HepG2 (cell line): ENCODE measurements around the gene NFIC. TPM values are rescaled to one million over a fixed set of nuclear protein-coding genes. Genes with fewer than 3 reads are reported as not detected.

ENCODE experiments used
- ATRX ChIP-seq: sonication (generic); formaldehyde crosslinking; IDR thresholded peaks from 2 replicates; pipeline ENCODE4 v1.4.0; 2020; ENCODE audit warnings: missing genetic modification reagents, borderline replicate concordance
- DNMT3B ChIP-seq: conservative IDR thresholded peaks from 2 replicates; pipeline ENCODE4 v1.6.1; 2016; ENCODE audit warnings: missing biosample characterization, control low read depth
- ELF1 ChIP-seq: sonication (generic); formaldehyde crosslinking; IDR thresholded peaks from 2 replicates; pipeline ENCODE4 v1.4.0; 2020; ENCODE audit warnings: missing genetic modification reagents
- FOXJ3 ChIP-seq: sonication (generic); formaldehyde crosslinking; IDR thresholded peaks from 2 replicates; pipeline ENCODE4 v1.4.0; 2020; ENCODE audit warnings: missing genetic modification reagents, mild to moderate bottlenecking, borderline replicate concordance
- HNRNPK ChIP-seq: fragments of 200-400 bp; formaldehyde crosslinking; IDR thresholded peaks from 2 replicates; pipeline ENCODE4 v1.6.1; 2018; ENCODE audit warnings: low read length, low read depth, moderate library complexity, mild to moderate bottlenecking; ENCODE audit not compliant: poor library complexity, severe bottlenecking
- KDM6A ChIP-seq: IDR thresholded peaks from 2 replicates; pipeline ENCODE4 v1.6.1; 2016; ENCODE audit warnings: low read depth
- MATR3 ChIP-seq: sonication (generic); formaldehyde crosslinking; IDR thresholded peaks from 2 replicates; pipeline ENCODE4 v1.4.0; 2020; ENCODE audit warnings: missing genetic modification reagents
- NAIF1 ChIP-seq: sonication (generic); formaldehyde crosslinking; IDR thresholded peaks from 2 replicates; pipeline ENCODE4 v1.5.0; 2020; ENCODE audit warnings: mild to moderate bottlenecking, missing genetic modification reagents, borderline replicate concordance
- NBN ChIP-seq: fragments of 450-650 bp; conservative IDR thresholded peaks from 2 replicates; pipeline ENCODE4 v1.6.1; 2017
- NFE2 ChIP-seq: sonication (generic); formaldehyde crosslinking; IDR thresholded peaks from 2 replicates; pipeline ENCODE4 v1.4.0; 2020; ENCODE audit warnings: missing genetic modification reagents
- PLRG1 ChIP-seq: fragments of 450-650 bp; conservative IDR thresholded peaks from 2 replicates; pipeline ENCODE4 v1.6.1; 2016
- RNF2 ChIP-seq: fragments of 450-650 bp; conservative IDR thresholded peaks from 2 replicates; pipeline ENCODE4 v1.6.1; 2016; ENCODE audit warnings: low read depth
- RXRA ChIP-seq: sonication (generic); formaldehyde crosslinking; IDR thresholded peaks from 2 replicates; pipeline ENCODE4 v1.5.1; 2020; ENCODE audit warnings: missing genetic modification reagents
- SP1 ChIP-seq, 2 experiments: fragments of 450-650 bp in 1 of 2; sonication (generic) in 1 of 2; formaldehyde crosslinking in 1 of 2; IDR thresholded peaks; 2 replicates each; pipeline versions ENCODE4 v1.4.0 to v1.6.1; 2016 to 2020; ENCODE audit warnings: missing genetic modification reagents in 1 of 2
- SSRP1 ChIP-seq: IDR thresholded peaks from 2 replicates; pipeline ENCODE4 v1.6.1; 2016; ENCODE audit warnings: control low read depth
- TCF12 ChIP-seq, 2 experiments: fragments of 450-650 bp in 1 of 2; sonication (generic) in 1 of 2; formaldehyde crosslinking in 1 of 2; IDR thresholded peaks; 2 replicates each; pipeline versions ENCODE4 v1.6.1 to v1.8.0; 2017 to 2022; ENCODE audit warnings: antibody characterized with exemption in 1 of 2, mild to moderate bottlenecking in 1 of 2, missing genetic modification reagents in 1 of 2, moderate library complexity in 1 of 2
- THYN1 ChIP-seq: sonication (generic); formaldehyde crosslinking; IDR thresholded peaks from 2 replicates; pipeline ENCODE4 v1.8.1; 2023; ENCODE audit warnings: low read depth, mild to moderate bottlenecking, moderate library complexity, missing genetic modification reagents, borderline replicate concordance
- U2AF1 ChIP-seq: fragments of 200-400 bp; formaldehyde crosslinking; optimal IDR thresholded peaks from 2 replicates; pipeline ENCODE3; 2017; ENCODE audit warnings: mild to moderate bottlenecking, low read depth, low read length
- XRCC5 ChIP-seq: fragments of 200-400 bp; formaldehyde crosslinking; optimal IDR thresholded peaks from 2 replicates; pipeline ENCODE3; 2017; ENCODE audit warnings: mild to moderate bottlenecking, low read length
- ZBTB20 ChIP-seq: sonication (generic); formaldehyde crosslinking; IDR thresholded peaks from 2 replicates; pipeline ENCODE4 v1.8.1; 2023; ENCODE audit warnings: missing genetic modification reagents, low read depth, mild to moderate bottlenecking, borderline replicate concordance
- ZC3H4 ChIP-seq: sonication (generic); formaldehyde crosslinking; IDR thresholded peaks from 2 replicates; pipeline ENCODE4 v1.4.0; 2020; ENCODE audit warnings: missing genetic modification reagents, borderline replicate concordance
- ZFP82 ChIP-seq: sonication (generic); formaldehyde crosslinking; IDR thresholded peaks from 2 replicates; pipeline ENCODE4 v1.5.1; 2020; ENCODE audit warnings: mild to moderate bottlenecking, missing genetic modification reagents, borderline replicate concordance
- ZNF143 ChIP-seq: sonication (generic); formaldehyde crosslinking; IDR thresholded peaks from 2 replicates; pipeline ENCODE4 v1.4.0; 2020; ENCODE audit warnings: missing genetic modification reagents
- ZNF350 ChIP-seq: sonication (generic); formaldehyde crosslinking; IDR thresholded peaks from 2 replicates; pipeline ENCODE4 v1.4.0; 2020; ENCODE audit warnings: mild to moderate bottlenecking, low read depth, missing genetic modification reagents, borderline replicate concordance
- ZNF430 ChIP-seq: sonication (generic); formaldehyde crosslinking; IDR thresholded peaks from 2 replicates; pipeline ENCODE4 v1.9.0; 2021; ENCODE audit warnings: mild to moderate bottlenecking, missing genetic modification reagents
- ZNF589 ChIP-seq: sonication (generic); formaldehyde crosslinking; conservative IDR thresholded peaks from 2 replicates; pipeline ENCODE4 v1.8.0; 2022; ENCODE audit warnings: mild to moderate bottlenecking, moderate library complexity, missing genetic modification reagents
- polyA plus RNA-seq, 8 experiments: library from polyadenylated mRNA; depleted of rRNA in 3 of 8; stranded (reverse) in 7 of 8; unstranded in 1 of 8; fragments of >200 nt; fragmentation: Illumina TruSeq in 4 of 8; extraction: Trizol in 4 of 8; gene quantifications; 2 replicates each; pipeline versions ENCODE4 v1.2.1 to v1.2.3, GENCODE V29; 2011 to 2016; ENCODE audit warnings: low read depth in 4 of 8, missing spikeins in 1 of 8, mixed read lengths in 1 of 8; ENCODE audit not compliant: insufficient read depth in 1 of 8
- total RNA-seq, 5 experiments: library from RNA; depleted of rRNA; stranded (reverse); fragments of >200 nt; fragmentation: Illumina TruSeq; extraction: Trizol; gene quantifications; 2 replicates each; pipeline ENCODE4 v1.2.3, GENCODE V29; 2016; ENCODE audit warnings: low read depth in 1 of 5
- TF ChIP-seq, protein P1 (sequence below): sonication (generic); formaldehyde crosslinking; conservative IDR thresholded peaks from 2 replicates; pipeline ENCODE4 v1.4.0; 2020; ENCODE audit warnings: missing genetic modification reagents
- TF ChIP-seq, protein P2 (sequence below): sonication (generic); formaldehyde crosslinking; IDR thresholded peaks from 2 replicates; pipeline ENCODE4 v1.4.0; 2020; ENCODE audit warnings: missing genetic modification reagents, borderline replicate concordance

NFIC gene
- total and polyA plus RNA-seq, 2 of the 13 experiments (the other 11 are each of a cell fraction or from before 2014, with no cell fraction given) = 1.3 to 2.5 TPM

DNA sequence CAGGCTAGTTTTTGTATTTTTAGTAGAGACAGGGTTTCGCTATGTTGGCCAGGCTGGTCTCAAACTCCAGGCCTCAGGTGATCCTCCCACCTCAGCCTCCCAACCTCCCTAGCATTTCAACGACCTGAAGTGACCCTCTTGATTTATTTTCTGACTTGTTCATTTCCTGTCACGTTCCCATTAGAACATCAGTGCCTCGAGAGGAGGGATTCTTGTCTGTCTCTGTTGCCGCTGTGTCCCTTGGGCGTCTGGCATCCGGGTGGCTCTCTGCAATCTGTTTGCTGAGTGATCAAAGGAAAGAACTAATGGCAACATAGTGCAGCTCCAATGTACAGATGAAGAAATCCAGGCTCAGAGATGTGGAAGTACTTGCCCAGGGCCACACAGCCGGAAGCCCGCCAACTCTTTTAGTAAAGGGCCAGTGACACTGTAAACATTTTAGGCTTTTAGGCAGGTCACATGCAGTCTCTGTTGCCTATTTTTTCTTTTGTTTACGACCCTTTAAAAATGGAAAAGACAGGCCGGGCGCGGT, 47.5 kb downstream of the NFIC start (continued):
- TF ChIP-seq, protein P1, sequence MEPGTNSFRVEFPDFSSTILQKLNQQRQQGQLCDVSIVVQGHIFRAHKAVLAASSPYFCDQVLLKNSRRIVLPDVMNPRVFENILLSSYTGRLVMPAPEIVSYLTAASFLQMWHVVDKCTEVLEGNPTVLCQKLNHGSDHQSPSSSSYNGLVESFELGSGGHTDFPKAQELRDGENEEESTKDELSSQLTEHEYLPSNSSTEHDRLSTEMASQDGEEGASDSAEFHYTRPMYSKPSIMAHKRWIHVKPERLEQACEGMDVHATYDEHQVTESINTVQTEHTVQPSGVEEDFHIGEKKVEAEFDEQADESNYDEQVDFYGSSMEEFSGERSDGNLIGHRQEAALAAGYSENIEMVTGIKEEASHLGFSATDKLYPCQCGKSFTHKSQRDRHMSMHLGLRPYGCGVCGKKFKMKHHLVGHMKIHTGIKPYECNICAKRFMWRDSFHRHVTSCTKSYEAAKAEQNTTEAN = peak; percentile 84
- TF ChIP-seq RNF2 (no peak), ZC3H4 (CRISPR knock-in tag) (no peak), ZNF589 (CRISPR knock-in tag) (no peak), ZNF430 (CRISPR knock-in tag) (no peak), HNRNPK (no peak), TCF12 (IDR thresholded peaks at IDR 0.05) (no peak), TCF12 (CRISPR knock-in tag; IDR thresholded peaks at IDR 0.05) (peak; percentile 83), MATR3 (CRISPR knock-in tag) (no peak), ATRX (no peak), KDM6A (0 out of 2 replicates have a peak, but pooled peaks have one; percentile 28), ZNF350 (CRISPR knock-in tag) (no peak; the same call in 1 of the 2 replicates), RXRA (CRISPR knock-in tag) (peak; percentile 98), NBN (no peak), ZNF143 (CRISPR knock-in tag) (no peak), THYN1 (CRISPR knock-in tag) (no peak), DNMT3B (CRISPR knock-in tag) (no peak), ZBTB20 (0 out of 2 replicates have a peak, but pooled peaks have one; percentile 64), U2AF1 (no peak), PLRG1 (no peak), XRCC5 (peak; percentile 28), NAIF1 (CRISPR knock-in tag) (no peak), ZFP82 (CRISPR knock-in tag) (no peak), SP1 (IDR thresholded peaks at IDR 0.05) (no peak), SP1 (CRISPR knock-in tag; IDR thresholded peaks at IDR 0.05) (no peak), NFE2 (CRISPR knock-in tag) (no peak), ELF1 (peak; percentile 70), SSRP1 (no peak; the same call in 1 of the 2 replicates), FOXJ3 (CRISPR knock-in tag) (peak; percentile 60; the same call in 1 of the 2 replicates)
- TF ChIP-seq, protein P2, sequence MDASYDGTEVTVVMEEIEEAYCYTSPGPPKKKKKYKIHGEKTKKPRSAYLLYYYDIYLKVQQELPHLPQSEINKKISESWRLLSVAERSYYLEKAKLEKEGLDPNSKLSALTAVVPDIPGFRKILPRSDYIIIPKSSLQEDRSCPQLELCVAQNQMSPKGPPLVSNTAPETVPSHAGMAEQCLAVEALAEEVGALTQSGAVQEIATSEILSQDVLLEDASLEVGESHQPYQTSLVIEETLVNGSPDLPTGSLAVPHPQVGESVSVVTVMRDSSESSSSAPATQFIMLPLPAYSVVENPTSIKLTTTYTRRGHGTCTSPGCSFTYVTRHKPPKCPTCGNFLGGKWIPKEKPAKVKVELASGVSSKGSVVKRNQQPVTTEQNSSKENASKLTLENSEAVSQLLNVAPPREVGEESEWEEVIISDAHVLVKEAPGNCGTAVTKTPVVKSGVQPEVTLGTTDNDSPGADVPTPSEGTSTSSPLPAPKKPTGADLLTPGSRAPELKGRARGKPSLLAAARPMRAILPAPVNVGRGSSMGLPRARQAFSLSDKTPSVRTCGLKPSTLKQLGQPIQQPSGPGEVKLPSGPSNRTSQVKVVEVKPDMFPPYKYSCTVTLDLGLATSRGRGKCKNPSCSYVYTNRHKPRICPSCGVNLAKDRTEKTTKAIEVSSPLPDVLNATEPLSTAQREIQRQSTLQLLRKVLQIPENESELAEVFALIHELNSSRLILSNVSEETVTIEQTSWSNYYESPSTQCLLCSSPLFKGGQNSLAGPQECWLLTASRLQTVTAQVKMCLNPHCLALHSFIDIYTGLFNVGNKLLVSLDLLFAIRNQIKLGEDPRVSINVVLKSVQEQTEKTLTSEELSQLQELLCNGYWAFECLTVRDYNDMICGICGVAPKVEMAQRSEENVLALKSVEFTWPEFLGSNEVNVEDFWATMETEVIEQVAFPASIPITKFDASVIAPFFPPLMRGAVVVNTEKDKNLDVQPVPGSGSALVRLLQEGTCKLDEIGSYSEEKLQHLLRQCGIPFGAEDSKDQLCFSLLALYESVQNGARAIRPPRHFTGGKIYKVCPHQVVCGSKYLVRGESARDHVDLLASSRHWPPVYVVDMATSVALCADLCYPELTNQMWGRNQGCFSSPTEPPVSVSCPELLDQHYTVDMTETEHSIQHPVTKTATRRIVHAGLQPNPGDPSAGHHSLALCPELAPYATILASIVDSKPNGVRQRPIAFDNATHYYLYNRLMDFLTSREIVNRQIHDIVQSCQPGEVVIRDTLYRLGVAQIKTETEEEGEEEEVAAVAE (CRISPR knock-in tag) = peak; percentile 22; the same call in 1 of the 2 replicates
